Colonic mucosa (tissue), 4 donors: ENCODE data around the gene TRPM2. TPM values are rescaled to one million over a fixed set of nuclear protein-coding genes. Genes with fewer than 3 reads are reported as not detected.
"Not testable (repeated sequence)": the region's sequence is repeated elsewhere in the genome, so short reads cannot be mapped to it uniquely, and the experiment has no call there.

Experiments used
- DNase-seq: peaks from one replicate; pipeline ENCODE4 v3.0.0-alpha.2; 2020
- H3K27ac ChIP-seq: fragments of 200-600 bp; one replicate; pipeline ENCODE4 v1.8.0; 2021
- H3K27me3 ChIP-seq: fragments of 200-600 bp; one replicate; pipeline ENCODE4 v1.8.0; 2021
- H3K36me3 ChIP-seq: fragments of 200-600 bp; one replicate; pipeline ENCODE4 v1.8.0; 2021
- H3K4me1 ChIP-seq: fragments of 200-600 bp; one replicate; pipeline ENCODE4 v1.8.0; 2021; ENCODE audit warnings: mild to moderate bottlenecking
- H3K4me3 ChIP-seq: fragments of 200-600 bp; one replicate; pipeline ENCODE4 v1.8.0; 2021
- H3K9ac ChIP-seq, 2 donors: one replicate each; pipeline ENCODE4 v1.7.0; 2013; ENCODE audit warnings: control low read depth in 2 of 2, low read depth in 2 of 2, low read length in 2 of 2
- H3K9me3 ChIP-seq: fragments of 200-600 bp; one replicate; pipeline ENCODE4 v1.8.0; 2021
- intact Hi-C: fragments of 100-400 bp; cut with DNase I; formaldehyde crosslinking; loops from one replicate; pipeline ENCODE4 v1.14.1; 2022
- total RNA-seq, 2 donors: library from RNA; stranded (reverse); fragmentation: NEBNext Ultra II Directional in 1 of 2; extraction: Animal tissue kit (Norgen Biotek cat#: 25700) in 1 of 2; gene quantifications; one replicate each; pipeline ENCODE4 v1.2.1, GENCODE V29; 2021
- TF ChIP-seq, protein P1 (sequence below): fragments of 200-600 bp; IDR thresholded peaks from one replicate; pipeline ENCODE4 v1.8.0; 2022; ENCODE audit warnings: antibody characterized with exemption, mild to moderate bottlenecking
- donor health status: healthy.
- donor health status: DM: no; HTN: no; CAD: no.
- donor health status: DM: no; HTN: no; CAD: no.

The TRPM2 gene
- total RNA-seq, 2 donors from 2014 or later = 2.6 to 4.2 TPM

DNA sequence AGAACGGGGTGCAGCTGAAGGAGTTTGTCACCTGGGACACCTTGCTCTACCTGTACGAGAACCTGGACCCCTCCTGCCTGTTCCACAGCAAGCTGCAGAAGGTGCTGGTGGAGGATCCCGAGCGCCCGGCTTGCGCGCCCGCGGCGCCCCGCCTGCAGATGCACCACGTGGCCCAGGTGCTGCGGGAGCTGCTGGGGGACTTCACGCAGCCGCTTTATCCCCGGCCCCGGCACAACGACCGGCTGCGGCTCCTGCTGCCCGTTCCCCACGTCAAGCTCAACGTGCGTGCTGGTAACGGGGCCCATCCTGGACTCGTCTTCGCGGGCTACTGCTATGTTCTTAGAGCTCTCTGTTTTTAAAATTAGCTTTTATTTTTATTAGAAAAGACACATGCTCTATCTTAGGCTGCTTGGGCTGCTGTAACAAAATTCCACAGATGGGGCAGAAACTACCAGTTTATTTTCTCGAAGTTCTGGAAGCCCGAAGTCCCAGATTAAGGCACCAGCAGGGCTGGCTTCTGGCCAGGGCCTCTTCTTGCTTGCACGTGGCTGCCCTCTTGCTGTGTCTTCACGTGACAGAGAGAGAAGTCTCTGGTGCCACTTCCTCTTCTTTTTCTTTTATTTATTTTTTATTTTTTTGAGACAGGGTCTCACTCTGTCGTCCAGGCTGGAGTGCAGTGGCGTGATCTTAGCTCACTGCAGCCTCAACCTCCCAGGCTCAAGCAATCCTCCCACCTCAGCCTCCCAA, 38.1 kb downstream of the TRPM2 start:
- intact Hi-C loops = no loop called here
- no peaks in the 10 kb centered on the region for H3K27me3 ChIP-seq
- no peak overlapping the region for H3K27ac ChIP-seq
- no peak overlapping the region for H3K4me3 ChIP-seq
- no peaks in the 10 kb centered on the region for H3K36me3 ChIP-seq
- peak; percentile 40 for DNase-seq
- H3K9ac ChIP-seq = no peak overlapping the region
- H3K4me1 ChIP-seq = no peaks in the 10 kb centered on the region
- TF ChIP-seq, protein P1, sequence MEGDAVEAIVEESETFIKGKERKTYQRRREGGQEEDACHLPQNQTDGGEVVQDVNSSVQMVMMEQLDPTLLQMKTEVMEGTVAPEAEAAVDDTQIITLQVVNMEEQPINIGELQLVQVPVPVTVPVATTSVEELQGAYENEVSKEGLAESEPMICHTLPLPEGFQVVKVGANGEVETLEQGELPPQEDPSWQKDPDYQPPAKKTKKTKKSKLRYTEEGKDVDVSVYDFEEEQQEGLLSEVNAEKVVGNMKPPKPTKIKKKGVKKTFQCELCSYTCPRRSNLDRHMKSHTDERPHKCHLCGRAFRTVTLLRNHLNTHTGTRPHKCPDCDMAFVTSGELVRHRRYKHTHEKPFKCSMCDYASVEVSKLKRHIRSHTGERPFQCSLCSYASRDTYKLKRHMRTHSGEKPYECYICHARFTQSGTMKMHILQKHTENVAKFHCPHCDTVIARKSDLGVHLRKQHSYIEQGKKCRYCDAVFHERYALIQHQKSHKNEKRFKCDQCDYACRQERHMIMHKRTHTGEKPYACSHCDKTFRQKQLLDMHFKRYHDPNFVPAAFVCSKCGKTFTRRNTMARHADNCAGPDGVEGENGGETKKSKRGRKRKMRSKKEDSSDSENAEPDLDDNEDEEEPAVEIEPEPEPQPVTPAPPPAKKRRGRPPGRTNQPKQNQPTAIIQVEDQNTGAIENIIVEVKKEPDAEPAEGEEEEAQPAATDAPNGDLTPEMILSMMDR = no peak
- no peaks in the 10 kb centered on the region for H3K9me3 ChIP-seq

DNA sequence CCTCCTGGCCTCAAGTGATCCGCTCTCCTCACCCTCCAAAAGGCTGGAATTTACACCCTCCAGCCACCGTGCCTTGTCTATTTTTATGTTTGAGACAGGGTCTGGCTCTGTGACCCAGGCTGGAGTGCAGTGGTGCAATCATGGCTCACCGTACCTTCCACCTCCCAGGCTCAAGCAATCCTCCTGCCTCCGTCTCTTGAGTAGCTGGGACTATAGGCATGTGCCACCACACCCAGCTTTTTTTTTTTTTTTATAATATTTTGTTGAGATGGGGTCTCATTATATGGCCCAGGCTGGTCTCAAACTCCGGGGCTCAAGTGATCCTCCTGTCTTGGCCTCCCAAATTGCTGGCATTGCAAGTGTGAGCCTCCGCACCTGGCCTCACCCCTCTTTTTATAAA, 38.8 kb downstream of the TRPM2 start:
- no peaks in the 10 kb centered on the region for H3K9me3 ChIP-seq
- DNase-seq = no peak
- no peak overlapping the region for H3K4me3 ChIP-seq
- no peaks in the 10 kb centered on the region for H3K27me3 ChIP-seq
- TF ChIP-seq, protein P1 = no peak
- no peaks in the 10 kb centered on the region for H3K36me3 ChIP-seq
- H3K4me1 ChIP-seq = no peaks in the 10 kb centered on the region
- no peak overlapping the region for H3K9ac ChIP-seq
- H3K27ac ChIP-seq = no peak overlapping the region
- intact Hi-C loops = no loop called here

DNA sequence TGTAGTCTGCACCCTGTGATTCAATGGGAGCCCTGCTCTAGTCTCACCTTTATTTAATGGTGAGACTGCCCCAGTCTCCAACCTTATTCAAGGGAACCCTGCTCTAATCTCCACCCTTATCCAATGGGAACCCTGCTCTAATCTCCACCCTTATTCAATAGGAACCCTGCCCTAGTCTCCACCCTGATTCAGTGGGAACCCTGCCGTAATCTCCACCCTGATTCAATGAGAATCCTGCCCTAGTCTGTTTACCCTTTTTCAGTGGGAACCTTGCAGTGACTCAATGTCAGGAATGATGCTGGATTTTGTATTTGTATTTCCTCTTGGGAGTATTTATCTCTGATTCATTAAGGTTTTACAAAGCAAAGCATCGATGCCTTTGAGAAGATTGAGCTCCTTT, 39.5 kb downstream of the TRPM2 start:
- Histone ChIP-seq H3K4me3 (no peak overlapping the region), H3K9ac (no peak overlapping the region), H3K27ac (no peak overlapping the region), H3K9me3 (no peaks in the 10 kb centered on the region), H3K27me3 (no peaks in the 10 kb centered on the region), H3K36me3 (no peaks in the 10 kb centered on the region), H3K4me1 (no peaks in the 10 kb centered on the region)
- intact Hi-C loops = no loop called here
- TF ChIP-seq, protein P1 = no peak
- DNase-seq = no peak

DNA sequence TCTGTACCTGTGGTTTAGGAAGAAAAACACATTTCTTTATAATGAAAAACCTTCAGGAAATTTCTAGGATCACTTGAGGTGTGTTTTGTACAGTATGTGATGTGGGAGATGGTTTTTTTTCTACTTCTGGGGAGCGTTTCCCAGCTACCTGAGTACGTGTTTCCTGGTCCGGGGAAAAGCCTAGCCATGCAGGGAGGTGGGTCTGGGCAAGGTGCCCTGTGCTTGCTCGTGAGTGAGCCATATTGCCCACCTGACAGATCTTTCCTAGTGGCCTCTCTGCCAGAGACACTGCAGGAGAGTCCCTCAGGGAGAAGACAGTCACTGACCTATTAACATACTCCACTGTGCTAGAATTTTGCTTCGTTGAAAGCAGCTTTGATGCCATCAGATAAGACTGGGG, 41.3 kb downstream of the TRPM2 start:
- no peak for DNase-seq
- TF ChIP-seq, protein P1 = no peak
- Histone ChIP-seq H3K27me3 (no peaks in the 10 kb centered on the region), H3K9me3 (no peaks in the 10 kb centered on the region), H3K9ac (no peak overlapping the region), H3K4me3 (no peak overlapping the region), H3K36me3 (no peaks in the 10 kb centered on the region), H3K27ac (no peak overlapping the region), H3K4me1 (no peaks in the 10 kb centered on the region)
- intact Hi-C loops = no loop called here

DNA sequence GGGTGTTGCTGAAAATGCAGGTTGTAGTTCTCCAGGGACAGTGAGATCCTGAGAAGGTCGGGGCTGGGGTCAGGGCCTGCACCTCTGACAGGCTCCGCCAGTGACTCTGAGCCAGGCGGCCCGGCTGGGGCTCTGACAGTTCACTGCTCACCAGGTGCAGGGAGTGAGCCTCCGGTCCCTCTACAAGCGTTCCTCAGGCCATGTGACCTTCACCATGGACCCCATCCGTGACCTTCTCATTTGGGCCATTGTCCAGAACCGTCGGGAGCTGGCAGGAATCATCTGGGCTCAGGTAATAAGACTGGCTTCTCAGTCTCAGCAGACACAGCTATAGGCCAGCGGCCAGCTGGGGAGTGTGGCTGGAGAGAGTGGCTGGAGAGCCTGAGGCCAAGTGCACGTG, 41.8 kb downstream of the TRPM2 start:
- TF ChIP-seq, protein P1 = no peak
- Histone ChIP-seq H3K27me3 (no peaks in the 10 kb centered on the region), H3K4me1 (no peaks in the 10 kb centered on the region), H3K36me3 (no peaks in the 10 kb centered on the region), H3K27ac (no peak overlapping the region), H3K4me3 (no peak overlapping the region), H3K9me3 (no peaks in the 10 kb centered on the region), H3K9ac (no peak overlapping the region)
- no peak for DNase-seq
- intact Hi-C loops = no loop called here

DNA sequence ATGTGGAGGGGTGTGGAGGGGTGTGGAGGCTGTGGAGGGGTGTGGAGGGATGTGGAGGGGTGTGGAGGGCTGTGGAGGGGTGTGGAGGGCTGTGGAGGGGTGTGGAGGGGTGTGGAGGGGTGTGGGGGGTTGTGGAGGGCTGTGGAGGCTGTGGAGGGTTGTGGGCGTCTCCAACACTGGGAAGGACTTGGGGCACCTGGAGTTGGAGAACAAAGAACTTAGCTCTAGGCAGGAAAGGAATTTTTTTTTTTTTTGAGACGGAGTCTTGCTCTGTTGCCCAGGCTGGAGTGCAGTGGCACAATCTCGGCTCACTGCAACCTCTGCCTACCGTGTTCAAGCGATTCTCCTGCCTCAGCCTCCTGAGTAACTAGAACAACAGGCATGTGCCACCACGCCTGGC, 43.4 kb downstream of the TRPM2 start:
- intact Hi-C loops, H3K27me3 ChIP-seq, DNase-seq: not testable (repeated sequence)

More for the DNA sequence above, 43.4 kb downstream of the TRPM2 start:
- not testable (repeated sequence) for H3K36me3 ChIP-seq, H3K4me1 ChIP-seq, H3K27ac ChIP-seq, H3K4me3 ChIP-seq, H3K9me3 ChIP-seq, H3K9ac ChIP-seq
